ENCODE results near the gene FOXK1.

The FOXK1 gene

DNA sequence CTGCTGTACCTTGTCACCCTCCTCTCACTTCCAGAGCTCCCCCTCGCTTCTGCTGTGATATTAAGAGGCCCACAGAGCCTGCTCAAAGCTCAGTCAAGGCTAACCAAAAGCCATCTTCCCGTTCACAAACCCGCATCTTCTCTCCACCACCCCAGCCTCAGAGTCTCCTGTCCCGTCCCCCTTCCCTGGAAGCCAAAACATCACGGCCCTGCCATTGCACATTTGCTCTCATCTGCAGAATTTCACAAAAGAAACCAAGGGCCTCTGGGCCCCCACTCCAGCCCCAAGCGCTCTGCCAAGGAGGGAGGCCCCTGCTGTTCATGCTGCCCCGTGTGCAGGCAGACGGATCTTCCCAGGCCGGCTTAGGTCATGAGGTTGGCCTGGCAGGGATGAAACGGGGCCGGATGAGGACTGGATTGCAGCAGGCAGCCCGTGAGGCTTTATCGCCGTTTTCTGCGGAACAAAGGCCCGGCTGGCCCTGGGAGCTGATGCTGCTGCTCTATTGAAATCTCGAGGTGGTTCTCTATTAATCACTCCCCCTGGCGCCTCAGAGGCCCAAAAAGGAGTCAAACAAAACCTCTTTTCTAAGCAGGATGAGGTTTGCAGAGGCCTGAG lies 31.6 kb upstream of the FOXK1 start:
- H3K9ac ChIP-seq (ENCODE audit: low read depth, low read length), result peak overlapping the region; percentile 54; the same call in 1 of the 2 replicates
- no peaks in the 10 kb centered on the region for H3K4me1 ChIP-seq (ENCODE audit: insufficient read depth, low read length)
- H3K4me3 ChIP-seq (ENCODE audit: low read length), result no peak overlapping the region
- H3K27ac ChIP-seq (ENCODE audit: low read length), result no peak overlapping the region
- no peaks in the 10 kb centered on the region; the same call in 1 of the 2 replicates for H3K27me3 ChIP-seq (ENCODE audit: insufficient read depth, low read length)
- H3K9me3 ChIP-seq (ENCODE audit: insufficient read depth, low read depth, low read length), result no peaks in the 10 kb centered on the region
- H3K36me3 ChIP-seq (ENCODE audit: insufficient read depth, low read depth, low read length), result no peaks in the 10 kb centered on the region

DNA sequence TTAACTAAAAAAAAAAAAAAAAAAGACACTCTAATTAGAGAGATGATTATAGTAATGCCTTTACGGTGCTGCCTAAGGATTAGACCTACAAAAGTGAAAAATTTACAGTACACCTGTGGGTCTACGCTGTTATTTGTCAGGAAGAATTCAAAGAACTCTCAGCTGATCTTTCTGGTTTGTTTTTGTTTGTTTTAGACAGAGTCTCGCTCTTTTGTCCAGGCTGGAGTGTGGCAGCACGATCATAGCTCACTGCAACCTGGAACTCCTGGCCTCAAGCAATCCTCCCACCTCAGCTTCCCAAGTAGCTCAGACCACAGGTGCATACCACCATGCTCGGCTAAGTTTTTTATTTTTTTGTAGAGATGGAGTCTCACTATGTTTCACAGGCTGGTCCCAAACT lies 28.3 kb upstream of the FOXK1 start:
- Histone ChIP-seq H3K9me3 (ENCODE audit: insufficient read depth, low read depth, low read length) (peaks cover 7% of the 10 kb centered on the region; the same call in 1 of the 2 replicates), H3K27me3 (ENCODE audit: insufficient read depth, low read length) (no peaks in the 10 kb centered on the region), H3K27ac (ENCODE audit: low read length) (no peak overlapping the region), H3K36me3 (ENCODE audit: insufficient read depth, low read depth, low read length) (no peaks in the 10 kb centered on the region), H3K9ac (ENCODE audit: low read depth, low read length) (no peak overlapping the region), H3K4me3 (ENCODE audit: low read length) (no peak overlapping the region), H3K4me1 (ENCODE audit: insufficient read depth, low read length) (no peaks in the 10 kb centered on the region)

DNA sequence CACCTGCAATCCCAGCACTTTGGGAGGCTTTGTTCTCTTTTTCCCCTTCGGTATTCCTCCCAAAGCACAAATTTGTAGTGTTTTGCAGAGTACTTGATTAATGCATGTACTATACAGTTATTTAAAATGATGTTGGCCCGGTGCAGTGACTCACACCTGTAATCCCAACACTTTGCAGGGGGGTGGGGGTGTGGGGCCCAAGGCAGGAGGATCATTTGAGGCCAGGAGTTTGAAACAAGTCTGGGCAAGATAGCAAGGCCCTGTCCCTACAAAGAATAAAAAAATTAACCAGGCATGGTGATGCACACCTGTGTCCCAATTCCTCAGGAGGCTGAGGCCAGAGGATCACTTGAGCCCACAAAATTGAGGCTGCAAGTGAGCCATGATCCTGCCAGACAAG lies 26.8 kb upstream of the FOXK1 start:
- Histone ChIP-seq H3K4me3 (ENCODE audit: low read length) (no peak overlapping the region), H3K4me1 (ENCODE audit: insufficient read depth, low read length) (no peaks in the 10 kb centered on the region), H3K36me3 (ENCODE audit: insufficient read depth, low read depth, low read length) (no peaks in the 10 kb centered on the region), H3K9ac (ENCODE audit: low read depth, low read length) (no peak overlapping the region), H3K9me3 (ENCODE audit: insufficient read depth, low read depth, low read length) (peaks cover 15% of the 10 kb centered on the region), H3K27me3 (ENCODE audit: insufficient read depth, low read length) (no peaks in the 10 kb centered on the region), H3K27ac (ENCODE audit: low read length) (no peak overlapping the region)

DNA sequence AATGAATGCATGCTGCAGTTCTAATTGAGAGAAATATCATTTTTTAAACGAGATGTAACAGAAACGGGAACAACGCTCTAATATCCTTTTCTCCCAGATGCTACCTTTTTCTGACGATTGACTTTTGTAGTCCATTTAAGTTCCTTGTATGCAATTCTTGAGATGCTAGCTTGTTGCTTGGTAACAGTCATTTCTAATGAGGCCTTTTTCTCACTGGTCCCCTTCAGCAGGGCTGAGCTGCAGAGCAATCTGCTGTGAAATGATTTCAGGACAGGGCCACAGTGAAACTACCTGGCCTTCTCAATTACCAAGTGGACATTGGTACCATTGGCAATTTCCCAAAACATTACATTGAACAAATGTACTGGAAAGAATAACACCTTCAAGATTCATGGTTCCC lies 26.2 kb upstream of the FOXK1 start:
- H3K27ac ChIP-seq (ENCODE audit: low read length), result no peak overlapping the region
- H3K9me3 ChIP-seq (ENCODE audit: insufficient read depth, low read depth, low read length), result peaks cover 17% of the 10 kb centered on the region
- no peaks in the 10 kb centered on the region for H3K4me1 ChIP-seq (ENCODE audit: insufficient read depth, low read length)
- no peaks in the 10 kb centered on the region for H3K27me3 ChIP-seq (ENCODE audit: insufficient read depth, low read length)
- no peak overlapping the region for H3K4me3 ChIP-seq (ENCODE audit: low read length)
- H3K36me3 ChIP-seq (ENCODE audit: insufficient read depth, low read depth, low read length), result no peaks in the 10 kb centered on the region
- no peak overlapping the region for H3K9ac ChIP-seq (ENCODE audit: low read depth, low read length)

DNA sequence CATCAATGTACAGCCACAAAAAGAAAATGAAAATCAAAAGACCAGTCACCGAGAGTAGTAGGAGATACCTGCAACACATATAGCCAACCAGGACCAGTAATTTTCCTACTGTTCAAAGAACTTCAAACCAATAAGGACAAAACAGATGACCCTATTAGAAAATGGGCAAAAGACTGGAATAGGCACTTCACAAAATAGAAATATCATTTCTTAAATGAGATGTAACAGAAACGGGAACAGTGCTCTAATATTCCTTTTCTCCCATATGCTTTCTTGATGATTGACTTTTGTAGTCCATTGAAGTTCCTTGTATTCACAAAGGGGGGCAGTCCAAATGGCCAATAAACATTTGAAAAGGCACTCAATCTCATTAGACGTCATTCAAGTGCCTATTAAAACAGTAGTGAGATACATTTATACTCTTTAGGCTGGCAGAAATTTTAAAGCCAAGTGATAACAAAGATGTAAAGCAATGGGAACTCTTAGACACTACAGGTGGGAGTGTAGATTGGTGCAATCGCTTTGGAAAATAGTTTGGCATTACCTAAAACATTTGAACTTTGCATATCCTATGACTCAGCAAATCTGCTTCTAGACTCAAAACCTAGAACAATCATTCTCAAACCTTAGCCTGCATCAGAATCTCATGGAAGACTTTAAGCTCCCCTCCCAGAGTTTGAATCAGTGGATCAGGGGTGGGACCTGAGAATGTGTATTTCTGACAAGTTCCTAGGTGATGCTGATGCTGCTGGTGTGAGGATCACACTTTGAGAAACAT lies 24.3 kb upstream of the FOXK1 start:
- H3K9me3 ChIP-seq (ENCODE audit: insufficient read depth, low read depth, low read length), result peaks cover 17% of the 10 kb centered on the region
- no peaks in the 10 kb centered on the region for H3K4me1 ChIP-seq (ENCODE audit: insufficient read depth, low read length)
- H3K9ac ChIP-seq (ENCODE audit: low read depth, low read length), result no peak overlapping the region
- no peak overlapping the region for H3K4me3 ChIP-seq (ENCODE audit: low read length)
- H3K27me3 ChIP-seq (ENCODE audit: insufficient read depth, low read length), result peaks cover 5% of the 10 kb centered on the region; the same call in 1 of the 2 replicates
- H3K36me3 ChIP-seq (ENCODE audit: insufficient read depth, low read depth, low read length), result no peaks in the 10 kb centered on the region
- H3K27ac ChIP-seq (ENCODE audit: low read length), result no peak overlapping the region

DNA sequence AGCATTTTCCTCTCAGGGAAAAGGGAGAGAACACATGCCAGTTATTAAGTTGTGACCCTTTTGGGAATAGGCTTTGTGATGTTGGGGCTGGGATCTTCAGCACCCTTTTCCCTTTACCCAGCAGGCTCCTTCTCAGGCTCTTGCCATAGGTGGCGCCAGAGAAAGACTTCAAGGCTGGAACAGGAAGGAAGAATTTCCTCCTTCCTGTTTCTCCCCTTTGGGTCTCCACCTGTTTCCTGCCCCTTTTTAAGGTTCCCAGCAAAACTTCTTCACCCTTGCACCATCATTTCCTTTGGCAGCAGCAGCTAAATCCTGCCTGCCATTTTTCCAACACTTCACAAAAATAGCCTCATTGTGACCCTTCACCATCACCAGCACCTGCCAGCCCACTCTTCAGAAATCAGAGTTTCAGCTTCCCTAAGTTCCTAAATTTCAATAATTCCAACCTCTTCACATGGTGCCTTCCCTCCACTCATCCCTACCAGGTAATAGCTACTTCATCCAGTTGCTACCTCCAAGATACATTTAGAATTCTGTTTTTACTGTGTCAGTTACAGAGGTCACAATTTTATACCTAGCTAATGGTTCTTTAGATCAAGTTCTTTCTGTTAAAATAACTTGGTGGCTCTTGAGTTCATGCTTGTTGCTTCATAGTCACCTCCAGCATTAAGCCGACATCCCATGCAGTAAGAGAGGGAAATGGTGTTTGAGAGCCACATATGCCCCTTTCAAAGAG lies 22.4 kb upstream of the FOXK1 start:
- Histone ChIP-seq H3K4me3 (ENCODE audit: low read length) (no peak overlapping the region), H3K27ac (ENCODE audit: low read length) (no peak overlapping the region), H3K4me1 (ENCODE audit: insufficient read depth, low read length) (no peaks in the 10 kb centered on the region), H3K9me3 (ENCODE audit: insufficient read depth, low read depth, low read length) (peaks cover 17% of the 10 kb centered on the region), H3K36me3 (ENCODE audit: insufficient read depth, low read depth, low read length) (no peaks in the 10 kb centered on the region), H3K9ac (ENCODE audit: low read depth, low read length) (no peak overlapping the region), H3K27me3 (ENCODE audit: insufficient read depth, low read length) (peaks cover 5% of the 10 kb centered on the region; the same call in 1 of the 2 replicates)

DNA sequence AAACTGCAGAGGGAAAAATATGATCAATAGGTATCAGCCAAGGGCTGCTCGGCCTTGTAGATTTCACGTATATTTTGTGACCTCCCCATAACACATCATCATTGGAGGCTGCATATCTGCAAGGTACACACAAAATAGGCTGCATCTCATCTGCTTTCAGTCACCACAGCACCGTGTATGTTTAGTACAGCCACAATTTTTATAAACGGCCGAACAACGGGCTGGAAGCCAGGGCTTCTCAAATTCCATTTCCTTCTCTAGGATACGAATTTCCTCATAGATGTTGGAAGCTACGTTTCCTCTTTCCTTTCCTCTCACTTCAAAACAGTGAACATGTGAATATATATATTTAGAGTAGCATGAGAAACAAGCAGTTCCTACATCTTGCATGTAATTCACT lies 20.2 kb upstream of the FOXK1 start:
- H3K9me3 ChIP-seq (ENCODE audit: insufficient read depth, low read depth, low read length), result peaks cover 17% of the 10 kb centered on the region
- H3K27ac ChIP-seq (ENCODE audit: low read length), result no peak overlapping the region
- no peak overlapping the region for H3K4me3 ChIP-seq (ENCODE audit: low read length)
- peaks cover 5% of the 10 kb centered on the region; the same call in 1 of the 2 replicates for H3K27me3 ChIP-seq (ENCODE audit: insufficient read depth, low read length)
- no peaks in the 10 kb centered on the region for H3K36me3 ChIP-seq (ENCODE audit: insufficient read depth, low read depth, low read length)
- no peaks in the 10 kb centered on the region for H3K4me1 ChIP-seq (ENCODE audit: insufficient read depth, low read length)
- no peak overlapping the region for H3K9ac ChIP-seq (ENCODE audit: low read depth, low read length)

DNA sequence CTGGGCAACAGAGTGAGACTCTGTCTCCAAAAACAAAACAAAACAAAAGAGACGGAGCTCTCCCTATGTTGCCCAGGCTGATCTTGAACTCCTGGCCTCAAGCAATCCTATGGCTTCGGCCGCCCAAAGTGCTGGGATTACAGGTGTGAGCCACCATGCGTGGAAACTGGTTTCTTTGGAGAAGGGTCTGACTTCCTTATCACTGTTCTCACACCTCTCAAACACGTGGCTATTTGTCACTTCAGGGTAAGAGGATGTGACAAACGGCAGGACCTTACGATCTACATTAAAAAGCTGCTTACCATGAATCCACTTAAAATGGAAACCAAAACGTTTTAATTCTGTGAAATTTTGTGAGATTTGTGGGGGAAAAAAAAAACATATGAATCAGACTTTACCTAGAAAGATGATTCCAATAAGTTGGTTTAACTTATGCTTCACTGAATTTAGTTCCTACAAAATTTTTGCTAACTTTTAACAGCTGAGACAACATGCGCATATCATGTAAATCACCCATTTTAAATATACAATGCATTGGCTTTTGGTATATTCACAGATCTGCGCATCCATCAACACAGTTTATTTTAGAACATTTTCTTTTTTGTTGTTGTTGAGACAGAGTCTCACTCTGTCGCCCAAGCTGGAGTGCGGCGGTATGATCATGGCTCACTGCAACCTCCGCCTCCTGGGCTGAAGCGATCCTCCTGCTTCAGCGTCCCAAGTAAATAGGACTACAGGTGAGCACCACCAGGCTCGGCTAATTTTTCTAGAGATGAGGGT lies 18.7 kb upstream of the FOXK1 start:
- Histone ChIP-seq H3K9me3 (ENCODE audit: insufficient read depth, low read depth, low read length) (peaks cover 9% of the 10 kb centered on the region), H3K9ac (ENCODE audit: low read depth, low read length) (no peak overlapping the region), H3K4me3 (ENCODE audit: low read length) (no peak overlapping the region), H3K27me3 (ENCODE audit: insufficient read depth, low read length) (peaks cover 5% of the 10 kb centered on the region; the same call in 1 of the 2 replicates), H3K27ac (ENCODE audit: low read length) (no peak overlapping the region), H3K36me3 (ENCODE audit: insufficient read depth, low read depth, low read length) (no peaks in the 10 kb centered on the region), H3K4me1 (ENCODE audit: insufficient read depth, low read length) (no peaks in the 10 kb centered on the region)

DNA sequence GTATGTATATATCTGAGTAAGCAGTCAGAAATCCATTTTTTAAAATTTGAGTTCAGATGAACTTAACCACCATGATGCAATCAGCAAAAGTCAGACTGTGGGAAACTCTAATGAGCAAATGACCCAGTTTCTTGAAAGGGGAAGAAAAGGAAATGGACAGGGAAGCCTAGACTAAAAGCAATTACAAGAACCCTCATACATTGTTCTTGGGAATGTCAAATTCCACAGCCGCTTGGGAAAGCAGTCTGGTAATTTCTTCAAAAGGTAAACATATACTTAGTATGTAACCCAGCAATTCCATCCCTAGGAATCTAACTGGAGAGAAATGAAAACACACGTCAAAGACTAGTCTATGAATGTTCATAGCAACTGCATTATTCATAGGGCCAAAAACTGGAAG lies 16.4 kb upstream of the FOXK1 start:
- no peaks in the 10 kb centered on the region for H3K36me3 ChIP-seq (ENCODE audit: insufficient read depth, low read depth, low read length)
- H3K9ac ChIP-seq (ENCODE audit: low read depth, low read length), result no peak overlapping the region
- no peak overlapping the region for H3K4me3 ChIP-seq (ENCODE audit: low read length)
- no peak overlapping the region for H3K27ac ChIP-seq (ENCODE audit: low read length)
- peaks cover under 1% of the 10 kb centered on the region; the same call in 1 of the 2 replicates for H3K9me3 ChIP-seq (ENCODE audit: insufficient read depth, low read depth, low read length)
- H3K27me3 ChIP-seq (ENCODE audit: insufficient read depth, low read length), result peaks cover 5% of the 10 kb centered on the region; the same call in 1 of the 2 replicates
- no peaks in the 10 kb centered on the region for H3K4me1 ChIP-seq (ENCODE audit: insufficient read depth, low read length)

DNA sequence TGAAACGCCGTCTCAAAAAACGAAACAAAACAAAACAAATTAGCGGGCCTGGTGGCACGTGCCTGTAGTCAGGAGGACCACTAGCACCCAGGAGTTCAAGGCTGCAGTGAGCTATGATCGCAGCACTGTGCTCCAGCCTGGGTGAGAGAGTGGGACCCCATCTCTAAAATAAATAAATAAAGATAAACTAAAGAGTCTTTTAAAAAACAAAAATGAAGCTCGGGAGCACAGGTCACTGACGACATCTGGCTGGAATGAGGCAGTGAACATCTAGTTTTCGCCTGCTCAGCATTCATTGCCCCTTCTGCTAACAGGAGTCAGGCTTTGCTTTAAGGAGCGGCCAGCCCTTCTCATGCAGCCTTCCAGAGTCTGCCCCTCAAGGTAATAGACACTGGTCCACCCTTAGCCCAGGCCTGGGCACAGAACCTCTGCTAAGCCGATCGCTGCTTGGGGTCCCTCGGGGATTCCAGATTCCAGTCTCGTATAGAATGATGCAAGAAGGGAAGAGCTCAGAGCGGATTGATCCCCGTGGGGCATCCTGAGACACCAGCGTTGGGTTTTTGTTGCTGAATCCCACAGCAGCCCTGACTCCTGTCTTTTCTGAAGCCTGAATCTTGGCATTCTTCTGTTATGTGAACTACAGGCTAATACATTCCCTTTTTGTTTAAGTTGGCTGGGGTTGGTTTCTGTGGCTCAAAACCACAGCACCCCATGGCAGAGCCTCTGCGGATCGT lies 14.2 kb upstream of the FOXK1 start:
- H3K4me3 ChIP-seq (ENCODE audit: low read length), result no peak overlapping the region
- no peaks in the 10 kb centered on the region for H3K36me3 ChIP-seq (ENCODE audit: insufficient read depth, low read depth, low read length)
- no peak overlapping the region for H3K9ac ChIP-seq (ENCODE audit: low read depth, low read length)
- H3K4me1 ChIP-seq (ENCODE audit: insufficient read depth, low read length), result no peaks in the 10 kb centered on the region
- H3K27ac ChIP-seq (ENCODE audit: low read length), result no peak overlapping the region
- H3K9me3 ChIP-seq (ENCODE audit: insufficient read depth, low read depth, low read length), result peaks cover 7% of the 10 kb centered on the region; the same call in 1 of the 2 replicates
- H3K27me3 ChIP-seq (ENCODE audit: insufficient read depth, low read length), result no peaks in the 10 kb centered on the region

DNA sequence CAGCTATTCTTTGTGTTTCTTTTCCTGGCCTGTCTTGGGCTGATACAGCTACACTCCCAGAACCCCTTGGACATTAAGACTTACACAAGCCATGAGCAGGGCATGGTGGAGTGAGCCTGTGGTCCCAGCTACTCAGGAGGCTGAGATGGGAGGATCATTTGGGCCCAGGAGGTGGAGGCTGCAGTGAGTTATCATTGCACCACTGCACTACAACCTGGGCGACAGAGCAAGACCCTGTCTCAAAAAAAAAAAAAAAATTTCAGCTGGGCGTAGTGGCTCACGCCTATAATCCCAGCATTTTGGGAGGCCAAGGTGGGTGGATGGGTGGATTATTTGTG lies 13.6 kb upstream of the FOXK1 start:
- H3K9ac ChIP-seq (ENCODE audit: low read depth, low read length), result no peak overlapping the region
- no peak overlapping the region for H3K4me3 ChIP-seq (ENCODE audit: low read length)
- peaks cover 7% of the 10 kb centered on the region; the same call in 1 of the 2 replicates for H3K9me3 ChIP-seq (ENCODE audit: insufficient read depth, low read depth, low read length)
- H3K4me1 ChIP-seq (ENCODE audit: insufficient read depth, low read length), result no peaks in the 10 kb centered on the region
- no peaks in the 10 kb centered on the region for H3K27me3 ChIP-seq (ENCODE audit: insufficient read depth, low read length)
- H3K36me3 ChIP-seq (ENCODE audit: insufficient read depth, low read depth, low read length), result no peaks in the 10 kb centered on the region
- H3K27ac ChIP-seq (ENCODE audit: low read length), result no peak overlapping the region

Data from iPS-20b (cell line).